Sigmoid colon (tissue), 4 donors: ENCODE results near the gene PPT2.

ENCODE experiments used
- EP300 ChIP-seq, 4 donors: sonication (generic); formaldehyde crosslinking; IDR thresholded peaks; one replicate each; pipeline ENCODE4 v1.6.1; 2017; ENCODE audit warnings: antibody characterized with exemption in 4 of 4
- POLR2A ChIP-seq, 2 donors: fragments of 450-650 bp; IDR thresholded peaks; one replicate each; pipeline ENCODE4 v1.6.1; 2016; ENCODE audit warnings: antibody characterized with exemption in 2 of 2, mild to moderate bottlenecking in 2 of 2, moderate library complexity in 2 of 2
- POLR2AphosphoS5 ChIP-seq, 4 donors: sonication (generic); formaldehyde crosslinking; IDR thresholded peaks; one replicate each; pipeline ENCODE4 v1.6.1; 2017; ENCODE audit warnings: antibody characterized with exemption in 4 of 4
- TF ChIP-seq, protein P1 (sequence below), 4 experiments: fragments of 450-650 bp in 3 of 4; fragments of 200-600 bp in 1 of 4; IDR thresholded peaks; one replicate each; pipeline ENCODE4 v1.5.1; 2016 to 2019; ENCODE audit warnings: antibody characterized with exemption in 4 of 4, mild to moderate bottlenecking in 3 of 4, moderate library complexity in 2 of 4

- TF ChIP-seq POLR2A (IDR thresholded peaks at IDR 0.05) (no peak), POLR2AphosphoS5 (IDR thresholded peaks at IDR 0.05) (no peak), EP300 (IDR thresholded peaks at IDR 0.05) (no peak)
- TF ChIP-seq, protein P1, sequence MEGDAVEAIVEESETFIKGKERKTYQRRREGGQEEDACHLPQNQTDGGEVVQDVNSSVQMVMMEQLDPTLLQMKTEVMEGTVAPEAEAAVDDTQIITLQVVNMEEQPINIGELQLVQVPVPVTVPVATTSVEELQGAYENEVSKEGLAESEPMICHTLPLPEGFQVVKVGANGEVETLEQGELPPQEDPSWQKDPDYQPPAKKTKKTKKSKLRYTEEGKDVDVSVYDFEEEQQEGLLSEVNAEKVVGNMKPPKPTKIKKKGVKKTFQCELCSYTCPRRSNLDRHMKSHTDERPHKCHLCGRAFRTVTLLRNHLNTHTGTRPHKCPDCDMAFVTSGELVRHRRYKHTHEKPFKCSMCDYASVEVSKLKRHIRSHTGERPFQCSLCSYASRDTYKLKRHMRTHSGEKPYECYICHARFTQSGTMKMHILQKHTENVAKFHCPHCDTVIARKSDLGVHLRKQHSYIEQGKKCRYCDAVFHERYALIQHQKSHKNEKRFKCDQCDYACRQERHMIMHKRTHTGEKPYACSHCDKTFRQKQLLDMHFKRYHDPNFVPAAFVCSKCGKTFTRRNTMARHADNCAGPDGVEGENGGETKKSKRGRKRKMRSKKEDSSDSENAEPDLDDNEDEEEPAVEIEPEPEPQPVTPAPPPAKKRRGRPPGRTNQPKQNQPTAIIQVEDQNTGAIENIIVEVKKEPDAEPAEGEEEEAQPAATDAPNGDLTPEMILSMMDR (IDR thresholded peaks at IDR 0.05), result no peak
Observed at GRCh38 chr6:32120573-32121059, 33.3 kb upstream of the PPT2 start.
